Endothelial cell (in vitro differentiated cells): ENCODE data around the gene SH3BP5L. TPM values are rescaled to one million over a fixed set of nuclear protein-coding genes. Genes with fewer than 3 reads are reported as not detected.

Experiments
- DNase-seq: peaks from one replicate; pipeline ENCODE4 v3.0.0; 2021; ENCODE audit warnings: low spot score
- H3K27ac Mint-ChIP-seq: one replicate; pipeline ENCODE4 v1.8.0; 2021; ENCODE audit warnings: mixed read lengths, inconsistent platforms; ENCODE audit not compliant: unreplicated experiment
- H3K27me3 Mint-ChIP-seq: one replicate; pipeline ENCODE4 v1.8.0; 2021; ENCODE audit warnings: mild to moderate bottlenecking, moderate library complexity, mixed read lengths, inconsistent platforms; ENCODE audit not compliant: unreplicated experiment
- H3K36me3 Mint-ChIP-seq: one replicate; pipeline ENCODE4 v1.8.0; 2021; ENCODE audit warnings: mild to moderate bottlenecking, low read depth, mixed read lengths, inconsistent platforms; ENCODE audit not compliant: unreplicated experiment
- H3K4me1 Mint-ChIP-seq: one replicate; pipeline ENCODE4 v1.8.0; 2021; ENCODE audit warnings: mild to moderate bottlenecking, mixed read lengths, inconsistent platforms; ENCODE audit not compliant: unreplicated experiment
- H3K4me3 Mint-ChIP-seq: one replicate; pipeline ENCODE4 v1.8.0; 2021; ENCODE audit warnings: mild to moderate bottlenecking, mixed read lengths, inconsistent platforms; ENCODE audit not compliant: unreplicated experiment
- H3K9me3 Mint-ChIP-seq: one replicate; pipeline ENCODE4 v1.8.0; 2021; ENCODE audit warnings: mixed read lengths, inconsistent platforms; ENCODE audit not compliant: unreplicated experiment
- total RNA-seq: library from RNA; stranded (reverse); fragmentation: NEBNext Ultra II Directional; extraction: Animal tissue kit (Norgen Biotek cat#: 25700); gene quantifications from one replicate; pipeline ENCODE4 v1.2.1, GENCODE V29; 2021; ENCODE audit not compliant: unreplicated experiment
- TF ChIP-seq, protein P1 (sequence below): fragments of 200-600 bp; sonication (generic); IDR thresholded peaks from one replicate; pipeline ENCODE4 v1.5.0; 2021; ENCODE audit warnings: antibody characterized with exemption; ENCODE audit not compliant: unreplicated experiment

SH3BP5L gene
- total RNA-seq, 1 donor from 2014 or later, result 30.7 TPM

DNA sequence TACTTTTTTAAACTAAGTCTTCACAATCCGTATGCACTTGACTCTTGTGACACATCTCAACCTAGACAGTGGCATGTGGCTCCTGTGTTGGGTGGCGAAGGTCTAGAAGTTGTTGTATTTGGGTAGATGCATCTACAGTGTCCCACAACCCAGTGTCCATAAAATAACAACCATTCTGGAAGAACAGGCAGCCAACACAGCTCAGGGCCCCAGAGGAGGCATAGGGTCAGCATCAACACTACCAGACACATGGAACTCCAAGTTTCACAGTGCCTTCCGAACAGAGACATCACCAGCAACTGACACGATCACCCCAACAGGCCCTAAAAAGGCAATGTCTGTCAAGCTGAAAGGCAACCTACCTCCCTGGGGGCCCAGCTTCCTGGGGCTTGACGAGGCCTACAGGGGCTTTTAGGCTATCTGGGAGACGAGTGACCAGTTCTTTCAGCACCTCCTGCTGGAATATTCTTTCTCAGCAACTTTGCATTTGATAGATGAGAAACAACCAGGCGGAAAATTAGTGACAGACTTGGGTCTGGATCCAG is 5.6 kb downstream of the SH3BP5L start:
- no peak for DNase-seq
- Mint-ChIP-seq H3K4me1 (peaks cover 48% of the 10 kb centered on the region), H3K27ac (no peak overlapping the region), H3K36me3 (peaks cover 53% of the 10 kb centered on the region), H3K9me3 (no peaks in the 10 kb centered on the region), H3K27me3 (peaks cover 9% of the 10 kb centered on the region), H3K4me3 (peak overlapping the region; percentile 43)
- TF ChIP-seq, protein P1, sequence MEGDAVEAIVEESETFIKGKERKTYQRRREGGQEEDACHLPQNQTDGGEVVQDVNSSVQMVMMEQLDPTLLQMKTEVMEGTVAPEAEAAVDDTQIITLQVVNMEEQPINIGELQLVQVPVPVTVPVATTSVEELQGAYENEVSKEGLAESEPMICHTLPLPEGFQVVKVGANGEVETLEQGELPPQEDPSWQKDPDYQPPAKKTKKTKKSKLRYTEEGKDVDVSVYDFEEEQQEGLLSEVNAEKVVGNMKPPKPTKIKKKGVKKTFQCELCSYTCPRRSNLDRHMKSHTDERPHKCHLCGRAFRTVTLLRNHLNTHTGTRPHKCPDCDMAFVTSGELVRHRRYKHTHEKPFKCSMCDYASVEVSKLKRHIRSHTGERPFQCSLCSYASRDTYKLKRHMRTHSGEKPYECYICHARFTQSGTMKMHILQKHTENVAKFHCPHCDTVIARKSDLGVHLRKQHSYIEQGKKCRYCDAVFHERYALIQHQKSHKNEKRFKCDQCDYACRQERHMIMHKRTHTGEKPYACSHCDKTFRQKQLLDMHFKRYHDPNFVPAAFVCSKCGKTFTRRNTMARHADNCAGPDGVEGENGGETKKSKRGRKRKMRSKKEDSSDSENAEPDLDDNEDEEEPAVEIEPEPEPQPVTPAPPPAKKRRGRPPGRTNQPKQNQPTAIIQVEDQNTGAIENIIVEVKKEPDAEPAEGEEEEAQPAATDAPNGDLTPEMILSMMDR, result no peak

- H3K9me3 Mint-ChIP-seq, result no peaks in the 10 kb centered on the region
- DNase-seq, result no peak
- H3K27ac Mint-ChIP-seq, result no peak overlapping the region
- H3K4me3 Mint-ChIP-seq, result peak overlapping the region; percentile 31
- TF ChIP-seq, protein P1, result no peak
- peaks cover 7% of the 10 kb centered on the region for H3K27me3 Mint-ChIP-seq
- H3K4me1 Mint-ChIP-seq, result peaks cover 37% of the 10 kb centered on the region
- H3K36me3 Mint-ChIP-seq, result peaks cover 50% of the 10 kb centered on the region
These were observed 7.0 kb downstream of the SH3BP5L start for GRCh38 chr1:248818505-248819374.

DNA sequence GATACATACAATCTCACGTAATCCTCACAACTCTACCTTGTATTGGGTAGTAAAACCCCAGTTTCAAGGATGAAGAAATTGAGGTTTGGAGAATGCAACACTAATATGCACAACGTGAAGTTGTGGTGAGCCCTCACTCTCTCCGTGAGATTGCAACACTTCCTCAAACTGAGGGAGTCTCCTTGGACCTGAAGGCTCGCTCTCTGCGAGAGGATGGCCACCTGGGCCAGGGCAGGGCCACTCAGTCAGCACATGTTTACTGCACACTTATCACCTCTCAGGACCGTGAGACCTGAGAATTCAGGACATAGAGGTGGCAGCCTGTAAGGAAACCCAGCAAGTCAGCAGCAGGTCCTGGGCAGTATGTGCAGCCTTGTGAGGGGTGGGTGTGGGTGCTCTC is 8.7 kb downstream of the SH3BP5L start:
- Mint-ChIP-seq H3K4me1 (peaks cover 40% of the 10 kb centered on the region), H3K27me3 (peaks cover 14% of the 10 kb centered on the region), H3K27ac (peak overlapping the region; percentile 30), H3K9me3 (no peaks in the 10 kb centered on the region), H3K36me3 (peaks cover 56% of the 10 kb centered on the region), H3K4me3 (no peak overlapping the region)
- no peak for DNase-seq
- TF ChIP-seq, protein P1, result no peak

- H3K9me3 Mint-ChIP-seq, result no peaks in the 10 kb centered on the region
- peak overlapping the region; percentile 76 for H3K27ac Mint-ChIP-seq
- peaks cover 40% of the 10 kb centered on the region for H3K4me1 Mint-ChIP-seq
- peaks cover 58% of the 10 kb centered on the region for H3K36me3 Mint-ChIP-seq
- peaks cover 13% of the 10 kb centered on the region for H3K27me3 Mint-ChIP-seq
- H3K4me3 Mint-ChIP-seq, result peak overlapping the region; percentile 12
- no peak for DNase-seq
- TF ChIP-seq, protein P1, result no peak
These were observed 9.5 kb downstream of the SH3BP5L start for GRCh38 chr1:248816042-248816851.
